KMS-11 (cell line): ENCODE data around the gene NKAIN4.

Experiments
- H2AFZ ChIP-seq: fragments of 200-600 bp; sonication (generic); 2 replicates; pipeline ENCODE4 v1.6.1; 2016; ENCODE audit warnings: antibody characterized with exemption, mixed run types, low read depth
- H3K27ac ChIP-seq: fragments of 200-600 bp; sonication (generic); 2 replicates; pipeline ENCODE4 v1.6.1; 2016; ENCODE audit warnings: mild to moderate bottlenecking, mixed run types
- H3K27me3 ChIP-seq: fragments of 200-600 bp; sonication (generic); 2 replicates; pipeline ENCODE4 v1.6.1; 2017; ENCODE audit warnings: mild to moderate bottlenecking, low read depth, mixed run types, moderate library complexity; ENCODE audit not compliant: insufficient read depth
- H3K36me3 ChIP-seq: fragments of 200-600 bp; sonication (generic); 2 replicates; pipeline ENCODE4 v1.6.1; 2017; ENCODE audit warnings: mild to moderate bottlenecking, mixed run types; ENCODE audit not compliant: insufficient read depth
- H3K4me1 ChIP-seq: fragments of 200-600 bp; sonication (generic); 2 replicates; pipeline ENCODE4 v1.6.1; 2016; ENCODE audit warnings: mild to moderate bottlenecking, low read depth, mixed run types; ENCODE audit not compliant: poor library complexity, severe bottlenecking
- H3K4me2 ChIP-seq: fragments of 200-600 bp; sonication (generic); 2 replicates; pipeline ENCODE4 v1.7.0; 2016; ENCODE audit warnings: mild to moderate bottlenecking, mixed run types
- H3K4me3 ChIP-seq: fragments of 200-600 bp; sonication (generic); IDR thresholded peaks from 2 replicates; pipeline ENCODE4 v1.6.1; 2017; ENCODE audit warnings: low read depth, low read length, mixed read lengths; ENCODE audit not compliant: insufficient read depth
- H3K79me2 ChIP-seq: fragments of 200-600 bp; sonication (generic); 2 replicates; pipeline ENCODE4 v1.6.1; 2016; ENCODE audit warnings: low read depth, mixed run types; ENCODE audit not compliant: insufficient read depth
- H3K9ac ChIP-seq: fragments of 200-600 bp; sonication (generic); 2 replicates; pipeline ENCODE4 v1.6.1; 2016; ENCODE audit warnings: mild to moderate bottlenecking, mixed run types
- H4K20me1 ChIP-seq: fragments of 200-600 bp; sonication (generic); 2 replicates; pipeline ENCODE4 v1.6.1; 2016; ENCODE audit warnings: mild to moderate bottlenecking, mixed run types; ENCODE audit not compliant: insufficient read depth
- TF ChIP-seq, protein P1 (sequence below): fragments of 200-600 bp; sonication (generic); conservative IDR thresholded peaks from 2 replicates; pipeline ENCODE4 v1.6.1; 2017; ENCODE audit warnings: low read depth, mild to moderate bottlenecking, antibody characterized with exemption, low read length, moderate library complexity, mixed read lengths

NKAIN4 gene

GRCh38 chr20:63275825-63276224 lies 21.6 kb upstream of the NKAIN4 start:
- Histone ChIP-seq H3K4me3 (no peak overlapping the region), H3K9ac (no peak overlapping the region), H3K4me2 (no peak overlapping the region), H3K27me3 (no peaks in the 10 kb centered on the region), H2AFZ (no peak overlapping the region), H3K27ac (no peak overlapping the region), H3K79me2 (peaks cover 45% of the 10 kb centered on the region), H3K4me1 (peaks cover 16% of the 10 kb centered on the region), H4K20me1 (no peaks in the 10 kb centered on the region), H3K36me3 (no peaks in the 10 kb centered on the region; the same call in 1 of the 2 replicates)
- TF ChIP-seq, protein P1, sequence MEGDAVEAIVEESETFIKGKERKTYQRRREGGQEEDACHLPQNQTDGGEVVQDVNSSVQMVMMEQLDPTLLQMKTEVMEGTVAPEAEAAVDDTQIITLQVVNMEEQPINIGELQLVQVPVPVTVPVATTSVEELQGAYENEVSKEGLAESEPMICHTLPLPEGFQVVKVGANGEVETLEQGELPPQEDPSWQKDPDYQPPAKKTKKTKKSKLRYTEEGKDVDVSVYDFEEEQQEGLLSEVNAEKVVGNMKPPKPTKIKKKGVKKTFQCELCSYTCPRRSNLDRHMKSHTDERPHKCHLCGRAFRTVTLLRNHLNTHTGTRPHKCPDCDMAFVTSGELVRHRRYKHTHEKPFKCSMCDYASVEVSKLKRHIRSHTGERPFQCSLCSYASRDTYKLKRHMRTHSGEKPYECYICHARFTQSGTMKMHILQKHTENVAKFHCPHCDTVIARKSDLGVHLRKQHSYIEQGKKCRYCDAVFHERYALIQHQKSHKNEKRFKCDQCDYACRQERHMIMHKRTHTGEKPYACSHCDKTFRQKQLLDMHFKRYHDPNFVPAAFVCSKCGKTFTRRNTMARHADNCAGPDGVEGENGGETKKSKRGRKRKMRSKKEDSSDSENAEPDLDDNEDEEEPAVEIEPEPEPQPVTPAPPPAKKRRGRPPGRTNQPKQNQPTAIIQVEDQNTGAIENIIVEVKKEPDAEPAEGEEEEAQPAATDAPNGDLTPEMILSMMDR = no peak

GRCh38 chr20:63274381-63275228 lies 20.3 kb upstream of the NKAIN4 start:
- Histone ChIP-seq H3K27me3 (no peaks in the 10 kb centered on the region), H4K20me1 (no peaks in the 10 kb centered on the region), H3K4me3 (no peak overlapping the region), H3K27ac (no peak overlapping the region), H3K79me2 (peaks cover 45% of the 10 kb centered on the region), H3K36me3 (no peaks in the 10 kb centered on the region; the same call in 1 of the 2 replicates), H3K4me2 (no peak overlapping the region; the same call in 1 of the 2 replicates), H3K9ac (no peak overlapping the region), H2AFZ (no peak overlapping the region), H3K4me1 (peaks cover 18% of the 10 kb centered on the region)
- TF ChIP-seq, protein P1 = no peak

- H3K9ac ChIP-seq = peak overlapping the region; percentile 68
- TF ChIP-seq, protein P1 = no peak
- peak overlapping the region; percentile 75 for H3K4me2 ChIP-seq
- H4K20me1 ChIP-seq = no peaks in the 10 kb centered on the region
- no peaks in the 10 kb centered on the region; the same call in 1 of the 2 replicates for H3K36me3 ChIP-seq
- H3K27me3 ChIP-seq = peaks cover 6% of the 10 kb centered on the region
- no peak overlapping the region for H3K27ac ChIP-seq
- no peak overlapping the region for H3K4me3 ChIP-seq
- H3K79me2 ChIP-seq = peaks cover 45% of the 10 kb centered on the region
- no peak overlapping the region for H2AFZ ChIP-seq
- peaks cover 23% of the 10 kb centered on the region for H3K4me1 ChIP-seq
Observed at GRCh38 chr20:63273635-63274380, 19.5 kb upstream of the NKAIN4 start.

DNA sequence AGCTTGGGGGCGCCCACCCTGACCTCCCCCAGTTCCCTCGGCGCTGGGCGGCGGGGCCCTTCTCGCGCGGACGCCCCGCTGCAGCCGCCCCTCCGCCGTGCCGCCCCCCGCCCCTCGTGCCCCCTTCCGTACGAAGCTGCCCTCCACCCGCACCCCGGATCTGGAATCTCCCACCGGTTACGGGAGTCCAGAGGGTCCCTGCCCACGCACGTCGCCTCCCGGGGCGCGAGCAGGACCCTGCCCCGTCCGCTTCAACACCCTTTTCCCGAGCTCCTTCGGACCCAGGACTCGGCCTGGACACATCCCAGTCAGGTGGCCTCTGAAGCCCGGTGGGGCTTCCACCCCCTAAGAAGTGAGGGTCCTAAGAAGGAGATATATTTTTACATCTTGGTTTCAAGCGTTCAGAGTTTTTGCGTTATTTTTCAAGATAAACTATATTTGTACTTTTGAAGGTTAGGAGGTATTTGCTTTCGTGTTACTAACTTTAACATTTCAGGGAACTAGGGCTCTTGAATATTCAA lies 18.9 kb upstream of the NKAIN4 start:
- peaks cover 12% of the 10 kb centered on the region for H3K27me3 ChIP-seq
- no peaks in the 10 kb centered on the region for H4K20me1 ChIP-seq
- peak overlapping the region; percentile 59; the same call in 1 of the 2 replicates for H2AFZ ChIP-seq
- peaks cover 23% of the 10 kb centered on the region for H3K4me1 ChIP-seq
- H3K27ac ChIP-seq = no peak overlapping the region
- H3K4me3 ChIP-seq = no peak overlapping the region
- peak overlapping the region; percentile 68 for H3K9ac ChIP-seq
- H3K79me2 ChIP-seq = peaks cover 45% of the 10 kb centered on the region
- TF ChIP-seq, protein P1 = no peak
- H3K4me2 ChIP-seq = peak overlapping the region; percentile 75
- no peaks in the 10 kb centered on the region; the same call in 1 of the 2 replicates for H3K36me3 ChIP-seq
